GM13977 (cell line): ENCODE results near the gene SHE.
"Not testable (repeated sequence)": the region's sequence is repeated elsewhere in the genome, so short reads cannot be mapped to it uniquely, and the experiment has no call there.

Experiments
- DNase-seq: peaks from one replicate; pipeline ENCODE4 v3.0.0; 2012; ENCODE audit warnings: low spot score
- in situ Hi-C: fragments of 300-500 bp; cut with MboI; formaldehyde crosslinking; loops from one replicate; pipeline ENCODE4 v1.12.0; 2022; ENCODE audit warnings: low sequenced_read_pairs, low pct_unique_long_range_greater_than_20kb, mixed read lengths, inconsistent platforms; ENCODE audit not compliant: unreplicated experiment
- TF ChIP-seq, protein P1 (sequence below): IDR thresholded peaks from 2 replicates; pipeline ENCODE4 v1.5.1; 2012; ENCODE audit warnings: mild to moderate bottlenecking, control low read depth; ENCODE audit not compliant: insufficient read depth; ENCODE audit errors: extremely low read depth, missing control alignments

The SHE gene

DNA sequence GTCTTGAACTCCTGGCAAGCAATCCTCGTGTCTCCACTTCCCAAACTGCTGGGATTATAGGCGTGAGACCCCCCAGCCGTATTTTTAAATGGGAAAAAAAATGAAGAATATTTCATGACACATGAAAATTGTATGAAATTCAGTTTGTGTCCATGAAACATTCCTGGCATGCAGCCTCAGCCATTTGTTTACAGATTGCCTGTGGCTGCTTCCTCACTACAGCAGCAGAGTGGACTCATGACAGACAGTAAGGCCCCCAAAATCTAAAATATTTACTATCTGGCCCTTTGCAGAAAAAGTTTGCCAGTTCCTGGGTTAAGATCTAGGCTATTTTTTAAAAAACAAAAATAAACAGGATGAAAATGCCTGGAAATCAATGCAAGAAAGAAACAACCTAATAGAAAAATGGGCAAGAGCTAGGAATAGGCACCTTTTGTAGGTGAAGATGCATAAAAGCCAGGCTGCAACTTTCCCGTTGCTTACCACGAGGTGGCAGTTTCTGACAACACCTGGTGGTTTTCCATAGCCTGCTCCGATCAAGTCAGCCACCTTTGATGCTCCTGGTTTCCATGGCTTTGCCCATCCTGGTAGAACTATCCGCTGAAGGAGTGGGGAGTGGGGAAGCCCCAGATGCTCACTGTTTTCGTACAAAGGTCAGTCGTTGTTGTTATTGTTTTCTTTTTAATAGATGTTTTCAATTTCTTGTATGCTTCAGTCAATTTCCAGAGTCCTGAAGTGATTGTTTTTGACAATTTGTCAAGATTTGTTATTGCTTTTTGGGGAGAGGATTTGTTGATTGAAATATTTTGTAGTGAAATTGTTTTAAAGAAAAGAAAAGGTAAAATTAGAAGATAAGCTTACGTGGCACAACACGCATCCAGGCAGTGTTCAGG lies 32.0 kb upstream of the SHE start:
- DNase-seq = no peak
- in situ Hi-C loops = no loop called here
- TF ChIP-seq, protein P1, sequence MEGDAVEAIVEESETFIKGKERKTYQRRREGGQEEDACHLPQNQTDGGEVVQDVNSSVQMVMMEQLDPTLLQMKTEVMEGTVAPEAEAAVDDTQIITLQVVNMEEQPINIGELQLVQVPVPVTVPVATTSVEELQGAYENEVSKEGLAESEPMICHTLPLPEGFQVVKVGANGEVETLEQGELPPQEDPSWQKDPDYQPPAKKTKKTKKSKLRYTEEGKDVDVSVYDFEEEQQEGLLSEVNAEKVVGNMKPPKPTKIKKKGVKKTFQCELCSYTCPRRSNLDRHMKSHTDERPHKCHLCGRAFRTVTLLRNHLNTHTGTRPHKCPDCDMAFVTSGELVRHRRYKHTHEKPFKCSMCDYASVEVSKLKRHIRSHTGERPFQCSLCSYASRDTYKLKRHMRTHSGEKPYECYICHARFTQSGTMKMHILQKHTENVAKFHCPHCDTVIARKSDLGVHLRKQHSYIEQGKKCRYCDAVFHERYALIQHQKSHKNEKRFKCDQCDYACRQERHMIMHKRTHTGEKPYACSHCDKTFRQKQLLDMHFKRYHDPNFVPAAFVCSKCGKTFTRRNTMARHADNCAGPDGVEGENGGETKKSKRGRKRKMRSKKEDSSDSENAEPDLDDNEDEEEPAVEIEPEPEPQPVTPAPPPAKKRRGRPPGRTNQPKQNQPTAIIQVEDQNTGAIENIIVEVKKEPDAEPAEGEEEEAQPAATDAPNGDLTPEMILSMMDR = no peak

DNA sequence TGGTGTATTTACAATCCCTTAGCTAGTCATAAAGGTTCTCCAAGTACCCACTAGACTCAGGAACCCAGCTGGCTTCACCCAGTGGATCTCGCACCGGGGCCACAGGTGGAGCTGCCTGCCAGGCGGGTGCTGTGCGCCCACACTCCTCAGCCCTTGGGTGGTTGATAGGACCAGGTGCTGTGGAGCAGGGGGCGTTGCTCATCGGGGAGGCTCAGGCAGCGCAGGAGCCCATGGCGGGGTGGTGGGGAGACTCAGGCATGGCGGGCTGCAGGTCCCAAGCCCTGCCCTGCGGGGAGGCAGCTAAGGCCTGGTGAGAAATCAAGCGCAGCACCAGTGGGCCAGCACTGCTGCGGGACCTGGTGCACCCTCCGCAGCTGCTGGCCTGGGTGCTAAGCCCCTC lies 29.7 kb upstream of the SHE start:
- DNase-seq, in situ Hi-C loops: not testable (repeated sequence)

DNA sequence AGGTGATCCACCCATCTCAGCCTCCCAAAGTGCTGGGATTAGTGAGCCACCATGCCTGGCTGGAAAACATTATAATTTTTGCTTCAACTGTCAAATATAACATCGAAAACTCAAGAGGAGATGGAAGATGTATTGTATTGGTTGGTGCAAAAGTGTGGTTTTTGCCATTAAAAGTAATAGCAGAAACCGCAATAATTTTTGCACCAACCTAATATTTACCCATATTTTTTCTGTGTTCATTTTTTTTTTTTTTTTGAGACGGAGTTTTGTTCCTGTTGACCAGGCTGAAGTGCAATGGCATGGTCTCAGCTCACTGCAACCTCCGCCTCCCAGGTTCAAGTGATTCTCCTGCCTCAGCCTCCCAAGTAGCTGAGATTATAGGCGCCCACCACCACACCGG lies 27.1 kb upstream of the SHE start:
- TF ChIP-seq, protein P1 = no peak
- in situ Hi-C loops = loop anchor here (5.0 kb wide), 1 partner anchor 42 kb away; no protein-coding TSS in a partner anchor
- no peak for DNase-seq

DNA sequence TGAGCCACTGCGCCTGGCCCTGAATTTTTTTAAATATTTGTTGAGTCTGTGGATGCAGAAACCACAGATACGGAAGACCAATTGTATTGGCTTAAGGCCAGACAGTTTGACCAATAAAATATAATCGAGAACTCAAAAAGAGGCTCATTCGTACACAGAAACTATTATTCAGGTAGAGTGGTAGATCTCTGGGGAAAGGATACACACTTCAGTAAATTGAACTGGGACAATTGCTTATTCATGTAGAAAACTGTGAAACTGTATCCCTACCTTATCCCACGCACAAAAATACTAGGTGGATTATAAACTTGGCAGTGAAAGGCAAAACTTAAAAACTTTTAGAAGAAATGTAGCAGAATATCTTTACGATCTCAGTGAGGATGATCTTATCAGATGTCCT lies 25.0 kb upstream of the SHE start:
- DNase-seq = no peak
- in situ Hi-C loops = loop anchor here (5.0 kb wide), 1 partner anchor 40 kb away; no protein-coding TSS in a partner anchor
- TF ChIP-seq, protein P1 = no peak

DNA sequence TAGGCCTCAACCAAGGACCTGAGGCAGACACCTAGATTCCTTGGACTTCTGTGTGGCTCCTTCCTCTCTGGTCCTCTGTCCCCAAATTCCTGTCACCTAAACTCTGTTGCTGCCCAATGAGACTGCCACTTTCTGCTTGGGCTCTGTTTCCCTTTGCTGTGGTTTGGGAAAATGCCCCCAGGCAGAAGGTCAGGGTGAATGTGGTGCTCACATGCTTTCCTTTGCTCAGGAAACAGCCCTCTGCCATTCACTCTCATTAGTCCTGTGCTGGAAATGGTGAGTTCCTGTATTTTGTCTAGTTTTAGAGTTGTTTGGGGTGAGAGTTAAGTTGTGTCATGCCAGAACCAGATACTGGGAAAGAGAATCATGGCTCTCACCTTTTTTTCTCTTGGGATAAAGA lies 22.7 kb upstream of the SHE start:
- TF ChIP-seq, protein P1 = no peak
- in situ Hi-C loops = loop anchor here (5.0 kb wide), 1 partner anchor 38 kb away; no protein-coding TSS in a partner anchor
- no peak for DNase-seq

DNA sequence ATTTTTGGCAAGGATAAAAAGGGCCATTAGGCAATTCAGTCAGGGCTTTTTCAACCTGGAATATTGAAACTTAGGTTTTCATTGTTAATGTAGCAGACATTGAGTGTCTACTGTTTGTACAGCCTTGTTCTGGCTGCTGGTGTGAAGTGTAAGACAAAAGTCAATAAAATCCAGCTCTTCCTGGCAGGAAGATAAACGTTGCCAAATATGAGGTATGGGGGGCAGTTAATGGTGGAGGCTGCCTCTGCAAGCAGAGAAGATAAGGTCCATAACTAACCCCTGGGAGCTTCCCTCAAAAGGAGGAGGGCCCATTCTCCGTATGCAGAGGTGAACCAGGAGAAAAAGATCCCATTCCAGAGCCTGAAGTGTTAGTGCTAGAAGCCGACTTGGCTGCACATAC lies 19.5 kb upstream of the SHE start:
- in situ Hi-C loops = no loop called here
- TF ChIP-seq, protein P1 = no peak
- no peak for DNase-seq

DNA sequence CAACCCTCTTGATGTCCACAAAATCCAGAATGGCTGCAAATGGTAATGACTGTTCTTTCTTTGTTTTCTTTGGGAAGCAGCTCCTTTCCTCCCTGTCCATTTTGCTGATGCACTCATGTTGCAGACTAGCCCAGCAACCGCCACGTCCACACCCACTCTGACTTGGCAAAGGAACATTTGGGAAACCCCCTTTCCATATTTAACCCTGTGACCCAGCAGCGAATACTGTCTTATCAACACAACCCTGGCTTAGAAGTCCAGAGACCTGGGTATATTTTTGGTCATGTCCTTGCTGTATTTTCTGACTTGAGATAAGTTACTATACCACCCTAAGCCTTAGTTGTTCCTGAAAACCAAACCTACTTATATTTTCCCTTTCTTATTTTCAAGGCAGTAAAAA lies 18.1 kb upstream of the SHE start:
- DNase-seq = no peak
- in situ Hi-C loops = no loop called here
- TF ChIP-seq, protein P1 = no peak
